Keratinocyte (primary cell): Measurements from ENCODE around the gene TRMT112.
A peak's percentile ranks its signal among the peaks of the same experiment; 100 is the strongest.

Experiments
- EZH2 ChIP-seq: IDR thresholded peaks from one replicate; pipeline ENCODE4 v1.6.1; 2012; ENCODE audit warnings: inconsistent platforms, mild to moderate bottlenecking, low read length, moderate library complexity
- TF ChIP-seq, protein P1 (sequence below), 3 experiments: IDR thresholded peaks in 1 of 3; conservative IDR thresholded peaks in 1 of 3; optimal IDR thresholded peaks in 1 of 3; 2 replicates in 2 of 3; 3 replicates in 1 of 3; pipeline versions ENCODE3 to v1.5.1; 2011; ENCODE audit warnings: low read length in 3 of 3, mild to moderate bottlenecking in 3 of 3, moderate library complexity in 2 of 3, control low read depth in 1 of 3, inconsistent platforms in 1 of 3; ENCODE audit not compliant: insufficient read depth in 2 of 3; ENCODE audit errors: extremely low read depth in 1 of 3

GRCh38 chr11:64313491-64314145 lies 3.7 kb downstream of the TRMT112 start:
- TF ChIP-seq, protein P1, sequence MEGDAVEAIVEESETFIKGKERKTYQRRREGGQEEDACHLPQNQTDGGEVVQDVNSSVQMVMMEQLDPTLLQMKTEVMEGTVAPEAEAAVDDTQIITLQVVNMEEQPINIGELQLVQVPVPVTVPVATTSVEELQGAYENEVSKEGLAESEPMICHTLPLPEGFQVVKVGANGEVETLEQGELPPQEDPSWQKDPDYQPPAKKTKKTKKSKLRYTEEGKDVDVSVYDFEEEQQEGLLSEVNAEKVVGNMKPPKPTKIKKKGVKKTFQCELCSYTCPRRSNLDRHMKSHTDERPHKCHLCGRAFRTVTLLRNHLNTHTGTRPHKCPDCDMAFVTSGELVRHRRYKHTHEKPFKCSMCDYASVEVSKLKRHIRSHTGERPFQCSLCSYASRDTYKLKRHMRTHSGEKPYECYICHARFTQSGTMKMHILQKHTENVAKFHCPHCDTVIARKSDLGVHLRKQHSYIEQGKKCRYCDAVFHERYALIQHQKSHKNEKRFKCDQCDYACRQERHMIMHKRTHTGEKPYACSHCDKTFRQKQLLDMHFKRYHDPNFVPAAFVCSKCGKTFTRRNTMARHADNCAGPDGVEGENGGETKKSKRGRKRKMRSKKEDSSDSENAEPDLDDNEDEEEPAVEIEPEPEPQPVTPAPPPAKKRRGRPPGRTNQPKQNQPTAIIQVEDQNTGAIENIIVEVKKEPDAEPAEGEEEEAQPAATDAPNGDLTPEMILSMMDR (optimal IDR thresholded peaks at IDR 0.05 in 1 of 3, IDR thresholded peaks at IDR 0.05 in 1 of 3, conservative IDR thresholded peaks at IDR 0.05 in 1 of 3; ENCODE audit: extremely low read depth in 1 of 3, insufficient read depth in 2 of 3, low read length in 3 of 3): peak in 1 of 3 experiments; percentile 23
- no peak for TF ChIP-seq EZH2
